Measurements from ENCODE around the gene RNF180.

Gene RNF180, protein sequence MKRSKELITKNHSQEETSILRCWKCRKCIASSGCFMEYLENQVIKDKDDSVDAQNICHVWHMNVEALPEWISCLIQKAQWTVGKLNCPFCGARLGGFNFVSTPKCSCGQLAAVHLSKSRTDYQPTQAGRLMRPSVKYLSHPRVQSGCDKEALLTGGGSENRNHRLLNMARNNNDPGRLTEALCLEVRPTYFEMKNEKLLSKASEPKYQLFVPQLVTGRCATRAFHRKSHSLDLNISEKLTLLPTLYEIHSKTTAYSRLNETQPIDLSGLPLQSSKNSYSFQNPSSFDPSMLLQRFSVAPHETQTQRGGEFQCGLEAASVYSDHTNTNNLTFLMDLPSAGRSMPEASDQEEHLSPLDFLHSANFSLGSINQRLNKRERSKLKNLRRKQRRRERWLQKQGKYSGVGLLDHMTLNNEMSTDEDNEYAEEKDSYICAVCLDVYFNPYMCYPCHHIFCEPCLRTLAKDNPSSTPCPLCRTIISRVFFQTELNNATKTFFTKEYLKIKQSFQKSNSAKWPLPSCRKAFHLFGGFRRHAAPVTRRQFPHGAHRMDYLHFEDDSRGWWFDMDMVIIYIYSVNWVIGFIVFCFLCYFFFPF

DNA sequence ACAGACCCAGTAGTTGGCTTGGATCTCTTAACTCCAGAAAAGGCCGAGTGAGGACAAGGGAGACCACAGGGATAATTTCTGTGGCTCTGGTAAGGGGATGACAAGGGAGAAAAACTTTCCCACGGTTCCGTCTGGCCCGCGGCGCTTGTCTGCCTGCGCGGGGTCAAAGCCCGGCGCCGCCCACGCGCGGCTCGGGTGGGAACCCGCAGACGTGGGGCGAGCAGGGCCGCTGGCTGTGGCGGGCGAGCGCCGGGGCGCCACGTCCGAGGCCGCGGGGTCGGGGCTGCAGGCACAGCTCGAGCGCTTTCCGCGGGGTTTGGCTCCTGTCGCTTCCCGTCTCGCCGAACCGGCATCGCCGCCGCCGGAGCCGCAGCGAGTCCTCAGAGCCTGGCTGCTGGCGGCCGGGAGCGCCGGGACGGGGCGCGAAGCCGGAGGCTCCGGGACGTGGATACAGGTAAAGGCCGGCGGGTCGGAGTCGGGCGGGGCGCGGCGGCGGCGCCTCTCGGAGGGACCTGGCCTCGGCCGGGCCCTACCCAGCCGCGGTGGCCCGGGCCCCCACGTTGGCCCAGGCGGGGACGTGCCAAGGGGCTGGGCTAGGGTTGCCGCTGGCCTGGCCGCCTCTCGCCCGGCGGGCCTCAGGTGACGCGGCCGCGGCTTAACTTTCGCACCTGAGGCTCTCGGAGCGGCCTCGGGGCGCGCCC lies at the start of gene RNF180:
RNF180 (plus strand) TSS at position 344 of the 701 bp plus-strand sequence. CDS start 34,965 bp downstream, outside the sequence.
- DNase-seq (ENCODE audit: low read depth in 1 of 2, low spot score in 1 of 2), result no peak

- no peak for DNase-seq (ENCODE audit: low read depth in 1 of 2, low spot score in 1 of 2)
Measured at GRCh38 chr5:64125521-64125920, 40.1 kb upstream of the RNF180 start.

- no peak for DNase-seq (ENCODE audit: low read depth in 1 of 2, low spot score in 1 of 2)
Measured at GRCh38 chr5:64126202-64126741, 39.4 kb upstream of the RNF180 start.

DNA sequence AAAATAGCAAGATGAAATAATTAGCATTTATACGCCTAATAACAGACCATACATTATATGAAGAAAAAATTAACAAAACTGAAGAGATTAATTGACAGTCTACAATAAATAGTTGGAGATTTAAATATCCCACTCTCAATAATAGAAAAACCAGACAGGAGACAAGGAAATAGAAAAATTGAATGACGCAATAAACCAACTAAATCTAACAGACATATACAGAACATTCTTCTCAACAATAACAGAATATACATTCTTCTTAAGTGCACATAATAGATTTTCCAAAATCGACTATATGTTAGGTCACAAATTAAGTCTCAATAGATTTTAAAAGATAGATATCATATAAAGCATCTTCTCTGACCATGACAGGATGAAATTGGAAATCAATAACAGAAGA lies 25.6 kb upstream of the RNF180 start:
- no peak for DNase-seq (ENCODE audit: low read depth in 1 of 2, low spot score in 1 of 2)

DNA sequence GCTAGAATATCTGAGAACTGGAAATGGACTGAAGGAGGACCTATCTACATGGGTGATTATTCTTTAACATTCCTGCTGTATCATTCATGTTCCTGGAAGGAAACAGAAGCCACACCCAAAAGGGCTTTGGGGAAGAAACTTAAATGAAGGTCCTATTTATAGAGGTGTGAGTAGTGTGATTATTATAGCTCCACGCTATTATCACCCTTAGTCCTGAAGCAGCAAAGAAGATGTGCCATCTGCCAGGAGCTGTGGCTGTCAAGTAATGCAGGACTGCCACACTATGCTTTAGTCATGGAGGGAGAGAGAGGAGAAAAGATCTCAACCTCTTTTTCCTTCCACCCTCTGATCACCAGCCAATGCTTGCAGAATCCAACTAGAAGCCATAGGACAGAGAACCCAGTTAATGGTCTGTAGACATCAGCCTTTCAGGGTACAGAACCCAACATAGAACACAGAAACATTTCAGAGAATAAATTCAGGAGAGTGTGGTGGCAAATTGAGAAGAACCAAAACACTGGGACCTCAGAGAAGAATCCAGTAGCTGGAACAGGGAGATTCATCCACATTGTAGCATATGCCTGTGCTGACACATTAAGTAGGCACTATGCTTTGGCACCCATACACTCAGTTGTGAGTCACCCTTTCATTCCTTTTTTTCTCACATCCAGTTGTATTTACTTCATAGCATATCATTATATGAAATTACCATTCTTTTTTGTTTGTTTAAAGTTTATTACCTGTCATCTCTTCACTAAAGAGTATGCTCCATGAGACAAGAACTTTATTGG lies 21.0 kb upstream of the RNF180 start:
- DNase-seq (ENCODE audit: low read depth in 1 of 2, low spot score in 1 of 2), result no peak

GRCh38 chr5:64145216-64145895 lies 20.3 kb upstream of the RNF180 start:
- DNase-seq (ENCODE audit: low read depth in 1 of 2, low spot score in 1 of 2), result no peak

DNA sequence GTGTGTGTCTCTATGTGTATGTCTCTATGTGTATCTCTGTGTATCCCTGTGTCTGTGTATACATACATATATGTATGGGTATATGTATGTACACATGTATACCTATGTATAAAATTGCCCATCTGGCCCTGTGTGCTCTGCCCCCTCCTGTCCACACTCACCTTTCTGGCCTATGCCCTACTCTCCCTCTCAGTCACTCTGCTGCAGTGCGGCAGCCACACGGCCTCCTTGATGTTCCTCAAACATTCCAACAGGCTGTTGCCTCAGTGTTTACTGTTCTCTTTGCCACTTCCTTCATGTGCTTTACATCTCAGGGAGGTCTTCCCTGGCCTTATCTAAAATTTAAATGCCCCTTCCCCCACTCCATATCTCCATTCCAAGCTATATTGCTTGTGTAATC lies 18.3 kb upstream of the RNF180 start:
- no peak for DNase-seq (ENCODE audit: low read depth in 1 of 2, low spot score in 1 of 2)

DNA sequence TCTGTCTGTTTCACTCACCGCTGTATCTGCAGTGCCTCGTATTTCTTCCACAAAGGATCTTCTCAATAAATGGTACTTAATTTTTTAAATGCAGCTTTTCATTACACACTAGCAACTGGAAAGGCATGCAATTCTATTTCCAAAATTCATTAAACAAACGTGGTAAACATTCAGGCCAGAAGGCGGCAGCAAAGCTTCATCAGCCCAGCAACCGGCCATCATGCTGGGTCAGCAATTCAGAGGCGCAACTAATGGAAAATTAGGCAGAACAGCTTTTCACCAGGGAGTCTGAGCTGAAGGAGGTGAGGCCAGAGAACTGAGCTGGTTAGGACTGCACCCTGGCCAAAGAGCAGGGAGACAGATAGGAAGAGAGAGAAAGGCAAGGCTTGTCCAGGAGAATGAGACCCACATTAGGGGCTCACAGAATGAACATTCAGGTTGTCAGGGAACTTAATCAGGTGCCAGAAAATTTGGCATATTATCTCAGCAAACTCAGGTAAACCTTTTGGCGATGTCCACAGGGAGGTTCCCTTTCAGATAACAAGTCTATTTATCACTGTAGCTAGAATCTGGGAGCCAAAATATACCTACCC lies 17.7 kb upstream of the RNF180 start:
- DNase-seq (ENCODE audit: low read depth in 1 of 2, low spot score in 1 of 2), result no peak

DNA sequence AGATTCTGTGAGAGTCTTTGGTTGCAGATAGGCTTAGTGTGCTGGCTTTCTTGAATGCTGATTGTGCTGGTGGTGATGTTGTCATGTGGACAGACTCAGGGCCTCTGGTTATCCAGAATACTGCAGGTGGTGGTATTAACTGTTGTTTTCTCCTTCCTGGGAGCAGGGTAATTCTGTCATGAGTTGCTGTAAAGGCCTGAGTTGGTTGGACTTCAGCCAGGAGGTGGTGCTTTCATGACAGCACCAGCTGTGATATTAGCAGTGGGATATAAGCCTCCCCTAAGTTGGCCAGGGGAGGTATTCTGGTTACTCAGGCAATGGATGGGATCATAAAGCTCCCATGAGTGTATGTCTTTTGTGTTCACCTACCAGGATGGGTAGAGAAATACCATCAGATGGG lies 16.4 kb upstream of the RNF180 start:
- DNase-seq (ENCODE audit: low read depth in 1 of 2, low spot score in 1 of 2), result no peak

DNA sequence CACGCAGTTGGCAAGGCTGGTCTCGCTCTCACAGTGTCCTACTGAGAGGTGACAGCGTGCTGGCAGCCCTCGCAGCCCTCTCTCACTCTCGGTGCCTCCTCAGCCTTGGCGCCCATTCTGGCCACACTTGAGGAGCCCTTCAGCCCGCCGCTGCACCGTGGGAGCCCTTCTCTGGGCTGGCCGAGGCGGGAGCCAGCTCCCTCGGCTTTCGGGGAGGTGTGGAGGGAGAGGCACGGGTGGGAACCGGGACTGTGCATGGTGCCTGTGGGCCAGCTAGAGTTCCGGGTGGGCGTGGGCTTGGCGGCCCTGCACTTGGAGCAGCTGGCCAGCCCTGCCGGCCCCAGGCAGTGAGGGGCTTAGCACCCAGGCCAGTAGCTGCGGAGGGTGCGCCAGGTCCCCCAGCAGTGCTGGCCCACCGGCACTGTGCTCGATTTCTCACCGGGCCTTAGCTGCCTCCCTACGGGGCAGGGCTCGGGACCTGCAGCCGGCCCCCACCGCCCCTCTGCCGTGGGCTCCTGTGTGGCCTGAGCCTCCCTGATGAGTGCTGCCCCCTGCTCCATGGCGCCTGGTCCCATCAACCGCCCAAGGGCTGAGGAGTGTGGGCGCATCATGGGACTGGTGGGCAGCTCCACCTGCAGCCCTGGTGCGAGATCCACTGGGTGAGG lies 15.7 kb upstream of the RNF180 start:
- no peak for DNase-seq (ENCODE audit: low read depth in 1 of 2, low spot score in 1 of 2)

GRCh38 chr5:64156261-64156660 lies 9.4 kb upstream of the RNF180 start:
- DNase-seq (ENCODE audit: low read depth in 1 of 2, low spot score in 1 of 2), result no peak

- no peak for DNase-seq (ENCODE audit: low read depth in 1 of 2, low spot score in 1 of 2)
Measured at GRCh38 chr5:64158827-64159226, 6.8 kb upstream of the RNF180 start.

- DNase-seq (ENCODE audit: low read depth in 1 of 2, low spot score in 1 of 2), result no peak
Measured at GRCh38 chr5:64160201-64160600, 5.4 kb upstream of the RNF180 start.

DNA sequence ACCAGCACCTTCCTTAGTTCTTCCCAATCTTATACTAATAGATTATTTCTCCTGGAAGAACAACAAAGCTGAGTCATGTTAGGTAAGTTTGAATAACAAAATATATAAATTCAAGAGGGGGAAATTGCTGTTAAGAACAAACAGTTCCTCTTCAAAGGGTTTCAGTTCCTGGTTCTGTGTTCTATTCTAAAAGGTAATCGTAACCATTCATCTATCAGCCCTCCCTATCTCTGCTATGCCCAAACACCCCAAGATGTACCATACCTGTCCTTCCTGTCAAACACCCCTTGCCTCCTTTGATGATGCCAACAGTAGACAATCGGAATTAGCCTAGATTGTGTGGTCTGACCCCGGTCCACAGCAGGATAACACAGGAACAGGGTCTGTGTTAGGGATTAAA lies 4.2 kb upstream of the RNF180 start:
- no peak for DNase-seq (ENCODE audit: low read depth in 1 of 2, low spot score in 1 of 2)

DNA sequence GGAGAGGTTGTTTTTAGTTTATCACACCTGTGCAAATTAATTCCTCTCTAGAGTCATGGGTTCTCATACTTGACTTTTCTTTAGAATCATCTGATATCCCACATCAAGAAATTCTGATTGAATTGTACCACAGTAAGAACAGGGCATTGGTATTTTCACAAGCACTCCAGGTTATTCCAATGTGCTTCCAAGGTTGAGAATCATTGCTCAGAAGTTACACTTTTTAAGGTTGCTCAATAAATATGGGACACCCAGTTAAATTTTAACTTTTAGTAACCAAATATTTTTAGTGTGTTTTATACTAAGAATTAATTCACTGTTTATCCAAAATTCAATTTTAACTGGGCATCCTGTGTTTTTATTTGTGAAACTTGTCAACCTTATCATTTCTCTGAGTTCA lies 2.5 kb upstream of the RNF180 start:
- no peak for DNase-seq (ENCODE audit: low read depth in 1 of 2, low spot score in 1 of 2)

DNA sequence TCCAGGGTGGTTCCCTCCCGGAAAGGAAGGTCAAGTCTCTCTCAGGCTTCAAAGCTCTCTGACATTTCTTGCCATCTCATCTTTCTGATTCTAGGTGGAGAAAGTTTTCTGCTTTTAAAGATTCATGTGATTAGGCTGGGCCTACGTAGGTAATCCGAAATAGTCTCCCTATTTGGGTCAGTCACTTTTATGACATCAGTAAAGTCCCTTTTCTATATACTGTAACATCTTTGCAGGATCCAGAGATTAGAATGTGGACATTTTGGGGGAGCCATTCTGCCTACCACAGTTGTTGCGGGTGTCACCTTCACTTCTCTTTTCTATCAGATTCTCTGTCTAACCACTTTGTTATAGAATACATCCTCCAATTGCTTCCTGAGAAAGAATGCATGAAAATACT lies 1.9 kb upstream of the RNF180 start:
- DNase-seq (ENCODE audit: low read depth in 1 of 2, low spot score in 1 of 2), result no peak

GRCh38 chr5:64164166-64164565 lies 1.5 kb upstream of the RNF180 start:
- no peak for DNase-seq (ENCODE audit: low read depth in 1 of 2, low spot score in 1 of 2)

GRCh38 chr5:64165160-64165499 lies 513 bp upstream of the RNF180 start:
- DNase-seq (ENCODE audit: low read depth in 1 of 2, low spot score in 1 of 2), result no peak

GRCh38 chr5:64166201-64166959 lies 737 bp downstream of the RNF180 start:
- DNase-seq (ENCODE audit: low read depth in 1 of 2, low spot score in 1 of 2), result no peak

Data from stimulated activated CD4-positive, alpha-beta T cell treated with anti-CD3 and anti-CD28 coated beads, Interleukin-15, amount 100 ng/mL, for 1 hour (primary cell).